Activated CD4-positive, alpha-beta T cell treated with anti-CD3 and anti-CD28 coated beads for 4 hours (primary cell): ENCODE measurements around the gene PITHD1.
"Not testable (repeated sequence)": the region's sequence is repeated elsewhere in the genome, so short reads cannot be mapped to it uniquely, and the experiment has no call there.

Source experiments
- DNase-seq, 2 donors: peaks; one replicate each; pipeline ENCODE4 v3.0.0-alpha.2; 2020

PITHD1 gene

GRCh38 chr1:23799570-23800399 lies 21.6 kb downstream of the PITHD1 start:
- DNase-seq: no peak

DNA sequence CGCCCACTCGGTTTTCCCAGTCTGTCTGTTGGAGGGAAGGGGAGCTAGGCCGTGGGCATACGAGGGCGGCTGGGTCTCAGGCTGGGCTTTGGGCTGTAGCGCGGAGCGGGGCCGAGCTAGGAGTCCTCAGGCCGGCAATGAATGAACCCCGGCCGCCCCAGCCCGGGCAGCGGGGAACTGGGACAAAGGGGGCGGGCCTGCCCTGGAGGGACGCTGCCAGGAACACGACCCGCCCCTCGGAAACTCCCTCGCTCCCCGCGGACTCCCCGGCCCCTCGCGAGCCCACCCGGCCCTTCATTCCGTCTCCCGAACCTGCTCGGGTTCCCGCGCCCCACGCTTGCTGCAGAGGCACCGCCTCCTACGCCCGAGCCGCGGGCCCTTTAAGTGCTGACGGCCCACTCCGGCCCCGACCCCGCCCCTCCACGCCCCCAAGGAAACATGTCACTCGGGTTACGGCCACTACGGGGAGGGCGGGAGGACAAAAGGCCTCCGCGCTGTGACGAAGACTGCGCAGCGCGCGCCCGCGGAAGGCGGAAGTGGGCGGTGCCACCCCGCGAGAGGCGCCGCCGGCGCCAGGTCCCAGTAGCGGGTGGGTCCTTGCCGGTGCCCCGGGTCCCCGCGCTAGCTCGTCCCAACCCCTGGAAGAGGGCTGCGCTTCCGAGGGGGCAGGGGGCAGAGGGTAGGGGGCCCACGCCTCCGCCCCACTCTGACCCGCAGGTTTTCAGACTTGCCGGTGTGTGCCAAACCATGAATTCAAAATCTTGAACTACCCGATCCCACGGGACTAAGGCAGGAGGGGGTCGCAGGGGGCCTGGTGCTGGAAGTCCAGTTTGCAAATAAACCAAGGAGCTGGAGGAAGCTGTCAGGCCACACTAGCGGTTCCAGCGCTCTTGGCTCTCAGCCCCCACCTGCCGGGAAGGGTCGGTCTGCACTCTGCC lies 22.5 kb downstream of the PITHD1 start, which contains the start of gene GALE:
TSS of gene GALE (minus strand) at position 355 of the 938 bp plus-strand sequence. CDS start 1,747 bp downstream, outside the sequence.
- DNase-seq: peak; percentile 97 to 98

GRCh38 chr1:23801338-23801748 lies 23.1 kb downstream of the PITHD1 start:
- no peak for DNase-seq

DNA sequence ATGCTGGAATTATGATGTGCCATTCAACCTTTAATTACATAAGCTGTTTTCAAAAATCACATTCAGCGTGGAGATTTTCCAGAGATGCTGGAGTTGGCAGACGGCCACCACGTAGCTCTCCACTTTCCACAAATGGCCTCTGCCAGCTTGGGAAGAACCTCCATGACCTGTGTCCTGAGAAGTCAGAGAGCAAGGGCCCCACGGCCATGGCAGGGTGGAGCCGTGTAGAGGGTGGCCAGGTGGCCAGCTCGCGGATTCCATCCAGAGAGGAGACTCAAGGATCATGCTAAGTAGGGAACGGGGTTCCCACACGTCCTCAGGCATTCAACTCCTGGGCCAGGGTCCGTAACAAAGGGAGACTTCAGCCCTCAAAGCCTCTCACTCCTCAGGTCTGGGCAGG lies 23.7 kb downstream of the PITHD1 start:
- DNase-seq: no peak

- DNase-seq: not testable (repeated sequence)
These were observed 24.7 kb downstream of the PITHD1 start for GRCh38 chr1:23802809-23803342.

GRCh38 chr1:23803674-23804073 lies 25.5 kb downstream of the PITHD1 start:
- no peak for DNase-seq

GRCh38 chr1:23804183-23804835 lies 26.1 kb downstream of the PITHD1 start:
- no peak for DNase-seq

DNA sequence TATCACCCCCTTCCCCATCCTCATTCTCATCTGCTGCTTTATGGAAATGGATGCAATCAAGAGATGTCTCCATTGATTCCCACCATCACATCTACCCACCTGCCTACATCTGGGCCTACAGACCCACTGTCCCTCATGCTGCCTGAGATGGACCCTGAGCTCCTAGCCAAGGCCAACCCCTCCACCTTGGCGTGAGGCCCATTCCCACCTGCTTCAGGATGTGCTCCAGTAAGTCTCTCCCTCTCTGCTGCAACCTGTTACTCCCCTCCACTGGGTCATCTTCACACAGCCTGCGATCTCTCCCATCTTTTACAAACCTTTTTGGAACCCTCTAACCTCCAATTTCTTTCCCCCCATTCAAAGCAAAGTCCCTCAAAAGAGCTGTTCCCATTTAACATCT lies 26.8 kb downstream of the PITHD1 start:
- no peak for DNase-seq

- DNase-seq: no peak
These were observed 28.1 kb downstream of the PITHD1 start for GRCh38 chr1:23806280-23806679.

DNA sequence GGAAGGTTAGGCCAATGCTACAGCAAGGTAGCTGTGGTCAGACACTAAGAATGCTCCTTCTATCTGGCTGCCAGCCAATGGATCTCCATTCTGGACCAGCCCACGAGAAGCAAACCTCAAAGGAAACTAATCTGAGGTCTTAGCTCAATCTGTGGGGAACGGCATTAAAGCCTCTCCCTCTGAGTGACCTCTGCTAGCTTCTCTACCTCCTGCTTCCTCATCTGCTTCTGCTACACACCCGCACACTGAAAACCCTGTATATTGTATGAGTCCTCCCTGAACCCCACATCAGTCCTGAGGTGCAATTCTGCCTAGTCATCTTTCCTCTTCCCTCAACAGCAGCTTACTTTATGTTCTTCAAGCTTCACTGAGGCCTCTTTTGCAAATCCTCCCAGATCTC lies 29.2 kb downstream of the PITHD1 start:
- DNase-seq: no peak

DNA sequence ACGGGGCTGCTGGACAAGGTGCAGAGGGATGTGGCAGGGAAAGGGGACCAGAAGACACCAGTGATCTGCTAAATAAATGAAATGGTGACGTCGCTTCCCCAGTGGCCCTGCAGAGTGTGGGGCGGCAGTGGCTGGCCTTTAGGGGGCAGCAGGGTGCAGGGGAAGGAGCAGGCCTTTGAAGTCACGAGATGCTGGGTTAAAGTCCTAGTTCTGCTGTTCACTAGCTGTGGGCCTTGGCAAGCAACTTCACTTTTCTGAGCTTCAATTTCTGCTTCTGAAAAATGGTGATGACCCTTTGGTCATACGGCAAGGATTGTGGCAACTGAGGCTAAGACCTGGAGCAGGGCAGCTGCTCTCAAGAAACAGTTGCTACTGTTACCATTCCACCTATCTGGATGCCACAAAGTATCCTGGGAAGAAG lies 31.5 kb downstream of the PITHD1 start:
- peak; percentile 73 to 80 for DNase-seq

DNA sequence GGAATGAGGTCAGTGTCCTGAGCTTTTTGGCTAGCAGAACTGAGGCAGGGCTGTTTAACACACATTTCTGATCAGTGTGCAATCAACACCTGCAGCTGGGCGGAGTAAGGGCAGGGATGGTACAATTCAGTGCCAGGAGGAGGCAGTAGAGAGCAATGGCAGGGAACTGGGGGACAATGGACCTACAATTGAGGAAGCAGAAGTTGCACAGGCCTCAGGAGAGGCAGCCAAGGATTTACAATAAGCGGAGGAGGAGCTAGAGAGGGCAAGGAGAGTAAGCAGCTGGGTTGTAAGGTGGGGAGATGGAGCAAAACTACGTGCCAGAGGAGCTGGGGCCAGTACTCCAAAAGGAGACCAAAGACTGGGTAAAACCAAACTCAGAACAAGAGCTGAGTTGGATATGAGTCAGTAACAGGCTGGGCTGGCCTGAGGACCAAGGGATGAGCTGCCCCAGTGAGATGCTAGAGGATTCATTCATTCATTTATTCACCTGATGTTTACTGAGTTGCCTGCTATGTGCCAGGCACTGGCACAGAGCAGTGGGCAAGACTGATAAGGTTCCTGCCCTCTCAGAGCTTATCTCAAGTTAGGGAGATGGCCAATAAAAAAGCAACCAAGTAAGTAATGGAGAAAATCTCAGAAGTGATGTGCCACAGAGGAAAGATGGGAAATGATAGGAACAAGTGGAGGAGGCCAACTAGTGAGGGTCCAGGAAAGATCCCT lies 32.8 kb downstream of the PITHD1 start:
- DNase-seq: peak in 1 of 2 donors; percentile 49

DNA sequence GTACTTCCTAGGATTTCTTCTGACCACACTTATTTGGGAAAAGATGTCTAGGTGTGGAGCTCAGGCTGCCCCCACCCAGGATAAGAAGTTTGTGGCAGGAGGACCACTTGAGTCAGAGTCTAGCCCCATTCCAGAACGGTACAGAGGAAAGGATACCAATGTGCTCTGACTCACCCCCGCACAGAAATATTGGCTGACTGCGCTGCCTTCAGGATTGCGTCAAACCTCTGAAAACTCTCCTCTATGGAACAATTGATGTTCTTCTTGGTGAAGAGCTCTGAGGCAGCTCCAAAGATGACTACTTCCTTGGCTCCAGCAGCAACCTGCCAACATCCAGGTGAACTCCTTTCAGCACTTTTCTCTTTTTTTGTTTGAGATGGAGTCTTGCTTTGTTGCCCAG lies 35.8 kb downstream of the PITHD1 start:
- DNase-seq: no peak

DNA sequence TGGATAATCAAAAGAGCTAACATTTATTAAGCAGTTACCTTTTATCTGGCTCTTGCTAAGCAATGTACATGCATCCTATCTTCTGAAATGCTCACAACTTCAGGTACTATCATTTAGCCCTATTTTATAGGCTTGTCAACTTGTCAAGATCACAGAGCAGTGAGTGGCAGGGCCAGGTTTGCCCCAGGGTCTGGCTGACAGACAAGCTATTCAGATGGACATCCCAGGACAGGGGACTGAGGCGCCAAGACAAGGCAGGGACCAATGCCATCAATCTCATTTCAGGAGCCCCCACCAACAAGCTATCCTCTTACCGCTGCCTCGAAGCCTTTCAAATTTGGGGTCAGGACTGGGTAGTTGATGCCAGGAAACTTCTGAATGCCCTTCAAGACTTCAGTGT lies 38.1 kb downstream of the PITHD1 start:
- no peak for DNase-seq

- no peak for DNase-seq
These were observed 38.7 kb downstream of the PITHD1 start for GRCh38 chr1:23816906-23817305.

GRCh38 chr1:23817633-23818032 lies 39.4 kb downstream of the PITHD1 start:
- DNase-seq: no peak

DNA sequence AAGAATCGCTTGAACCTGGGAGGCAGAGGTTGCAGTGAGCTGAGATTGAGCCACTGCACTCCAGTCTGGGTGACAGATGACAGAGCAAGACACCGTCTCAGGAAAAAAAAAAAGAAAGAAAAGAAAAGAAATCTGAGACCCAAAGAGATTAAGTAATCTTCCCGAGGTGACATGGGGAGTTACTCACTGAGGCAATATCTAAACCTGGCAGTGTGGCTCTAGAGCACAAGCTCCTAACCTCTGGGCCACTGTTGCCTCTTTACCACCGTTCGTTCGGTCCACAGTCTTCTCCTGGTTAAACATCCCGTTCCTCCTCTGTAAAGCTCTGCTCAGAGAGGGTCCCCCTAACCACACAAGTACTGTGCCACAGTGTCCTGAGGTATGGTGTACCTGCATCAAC lies 45.5 kb downstream of the PITHD1 start:
- no peak for DNase-seq

GRCh38 chr1:23824711-23825075 lies 46.5 kb downstream of the PITHD1 start:
- DNase-seq: no peak

GRCh38 chr1:23825076-23825761 lies 47.0 kb downstream of the PITHD1 start, which contains the start of gene HMGCL:
Gene HMGCL (minus strand): TSS chr1:23825429. CDS start chr1:23825415, 14 bp downstream.
- DNase-seq: peak; percentile 85 to 88

- DNase-seq: no peak
These were observed 47.7 kb downstream of the PITHD1 start for GRCh38 chr1:23825762-23826522.

DNA sequence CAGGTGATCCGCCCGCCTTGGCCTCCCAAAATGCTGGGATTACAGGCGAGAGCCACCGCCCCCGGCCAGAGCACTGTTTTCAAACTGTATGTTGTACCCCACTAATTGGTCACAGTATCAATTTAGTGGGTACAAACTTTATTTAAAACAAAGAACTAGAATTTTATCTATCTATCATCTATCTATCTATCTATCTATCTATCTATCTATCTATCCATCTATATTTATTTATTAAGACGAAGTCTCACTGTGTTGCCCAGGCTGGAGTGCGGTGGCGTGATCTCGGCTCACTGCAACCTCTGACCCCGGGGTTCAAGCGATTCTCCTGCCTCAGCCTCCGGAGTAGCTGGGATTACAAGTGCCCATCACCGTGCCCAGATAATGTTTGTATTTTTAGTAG lies 48.4 kb downstream of the PITHD1 start:
- not testable (repeated sequence) for DNase-seq
